ENCODE data around the gene PRKN.

The PRKN gene

GRCh38 chr6:162627825-162628224 lies 99.7 kb downstream of the PRKN start:
- TF ChIP-seq GLIS3 (CRISPR knock-in tag; IDR thresholded peaks at IDR 0.05) (no peak), POU6F1 (CRISPR knock-in tag; IDR thresholded peaks at IDR 0.05; ENCODE audit: borderline replicate concordance, low read depth) (no peak), ZC3H10 (CRISPR knock-in tag; IDR thresholded peaks at IDR 0.05) (no peak), CSRNP3 (CRISPR knock-in tag; IDR thresholded peaks at IDR 0.05) (no peak), ISL1 (CRISPR knock-in tag; IDR thresholded peaks at IDR 0.05) (no peak)
- no peak for ATAC-seq

GRCh38 chr6:162627362-162627761 lies 100.2 kb downstream of the PRKN start:
- no peak for ATAC-seq
- TF ChIP-seq TSHZ2 (CRISPR knock-in tag; IDR thresholded peaks at IDR 0.05) (no peak), OSR1 (CRISPR knock-in tag; IDR thresholded peaks at IDR 0.05) (no peak), PATZ1 (CRISPR knock-in tag; IDR thresholded peaks at IDR 0.05; ENCODE audit: borderline replicate concordance) (no peak), SNAI2 (CRISPR knock-in tag; IDR thresholded peaks at IDR 0.05) (no peak), ZFP3 (CRISPR knock-in tag; IDR thresholded peaks at IDR 0.05) (no peak), ZNF70 (CRISPR knock-in tag; IDR thresholded peaks at IDR 0.05) (no peak)

GRCh38 chr6:162626869-162627268 lies 100.7 kb downstream of the PRKN start:
- TF ChIP-seq PPARA (CRISPR knock-in tag; IDR thresholded peaks at IDR 0.05; ENCODE audit: borderline replicate concordance), result no peak
- TF ChIP-seq TOX (CRISPR knock-in tag; IDR thresholded peaks at IDR 0.05; ENCODE audit: borderline replicate concordance), result no peak
- no peak for TF ChIP-seq ZNF70 (CRISPR knock-in tag; IDR thresholded peaks at IDR 0.05)
- TF ChIP-seq ZC3H10 (CRISPR knock-in tag; IDR thresholded peaks at IDR 0.05), result no peak
- no peak for TF ChIP-seq GLIS3 (CRISPR knock-in tag; IDR thresholded peaks at IDR 0.05)
- no peak for TF ChIP-seq CSDC2 (CRISPR knock-in tag; IDR thresholded peaks at IDR 0.05)
- TF ChIP-seq POU6F1 (CRISPR knock-in tag; IDR thresholded peaks at IDR 0.05; ENCODE audit: borderline replicate concordance, low read depth), result no peak
- no peak for TF ChIP-seq ARNTL (CRISPR knock-in tag; IDR thresholded peaks at IDR 0.05; ENCODE audit: borderline replicate concordance, low read depth)
- ATAC-seq, result no peak

GRCh38 chr6:162625846-162626540 lies 101.6 kb downstream of the PRKN start:
- ATAC-seq, result no peak
- TF ChIP-seq ZC3H10 (CRISPR knock-in tag; IDR thresholded peaks at IDR 0.05) (no peak), ZFP30 (CRISPR knock-in tag; IDR thresholded peaks at IDR 0.05) (no peak), BACH2 (CRISPR knock-in tag; IDR thresholded peaks at IDR 0.05; ENCODE audit: borderline replicate concordance) (no peak), POU6F1 (CRISPR knock-in tag; IDR thresholded peaks at IDR 0.05; ENCODE audit: borderline replicate concordance, low read depth) (no peak), ZNF8 (CRISPR knock-in tag; IDR thresholded peaks at IDR 0.05) (no peak), OSR1 (CRISPR knock-in tag; IDR thresholded peaks at IDR 0.05) (no peak), PATZ1 (CRISPR knock-in tag; IDR thresholded peaks at IDR 0.05; ENCODE audit: borderline replicate concordance) (no peak), CSDC2 (CRISPR knock-in tag; IDR thresholded peaks at IDR 0.05) (no peak), GLIS3 (CRISPR knock-in tag; IDR thresholded peaks at IDR 0.05) (no peak), ZNF70 (CRISPR knock-in tag; IDR thresholded peaks at IDR 0.05) (no peak), CSRNP3 (CRISPR knock-in tag; IDR thresholded peaks at IDR 0.05) (no peak), RARB (CRISPR knock-in tag; IDR thresholded peaks at IDR 0.05) (no peak), ESRRG (CRISPR knock-in tag; IDR thresholded peaks at IDR 0.05) (no peak), TOX (CRISPR knock-in tag; IDR thresholded peaks at IDR 0.05; ENCODE audit: borderline replicate concordance) (no peak)

Data from SK-N-SH treated with all-trans-retinoic acid at 6 μM for 48 hours (cell line).